Tibial nerve (tissue), 4 donors: ENCODE results near the gene EFCAB12. TPM values are rescaled to one million over a fixed set of nuclear protein-coding genes. Genes with fewer than 3 reads are reported as not detected.

Experiments
- DNase-seq, 2 donors: peaks; one replicate each; pipeline ENCODE4 v3.0.0-alpha.2; 2019; ENCODE audit warnings: low spot score in 2 of 2
- H3K27ac ChIP-seq, 4 donors: fragments of 200-600 bp; sonication (generic) in 3 of 4; one replicate each; pipeline ENCODE4 v1.5.1; 2017 to 2019; ENCODE audit warnings: mild to moderate bottlenecking in 1 of 4
- H3K27me3 ChIP-seq, 2 donors: fragments of 200-600 bp; sonication (generic) in 1 of 2; one replicate each; pipeline versions ENCODE4 v1.5.1 to v1.6.0; 2017 to 2019
- H3K36me3 ChIP-seq, 3 donors: fragments of 200-600 bp; sonication (generic); one replicate each; pipeline ENCODE4 v1.5.1; 2018 to 2019
- H3K4me1 ChIP-seq, 4 donors: fragments of 200-600 bp; sonication (generic) in 3 of 4; one replicate each; pipeline ENCODE4 v1.5.1; 2017 to 2019
- H3K4me3 ChIP-seq, 4 donors: fragments of 200-600 bp; sonication (generic) in 3 of 4; one replicate each; pipeline ENCODE4 v1.5.1; 2017 to 2019; ENCODE audit warnings: mild to moderate bottlenecking in 1 of 4, moderate library complexity in 1 of 4
- H3K9me3 ChIP-seq, 4 donors: fragments of 200-600 bp; sonication (generic) in 3 of 4; one replicate each; pipeline ENCODE4 v1.5.1; 2017 to 2019
- CTCF ChIP-seq, 5 experiments: fragments of 200-600 bp in 3 of 5; fragments of 450-650 bp in 2 of 5; sonication (generic) in 3 of 5; IDR thresholded peaks; one replicate each; pipeline ENCODE4 v1.5.1; 2016 to 2019; ENCODE audit warnings: antibody characterized with exemption in 5 of 5, mild to moderate bottlenecking in 3 of 5, moderate library complexity in 2 of 5
- EP300 ChIP-seq, 2 donors: sonication (generic); formaldehyde crosslinking; IDR thresholded peaks; one replicate each; pipeline ENCODE4 v1.6.1; 2017; ENCODE audit warnings: antibody characterized with exemption in 2 of 2, mild to moderate bottlenecking in 1 of 2
- POLR2A ChIP-seq, 2 donors: fragments of 450-650 bp; IDR thresholded peaks; one replicate each; pipeline ENCODE4 v1.6.1; 2017; ENCODE audit warnings: antibody characterized with exemption in 2 of 2, mild to moderate bottlenecking in 2 of 2, moderate library complexity in 2 of 2
- WGBS, 2 donors: methylation state at CpG; one replicate each; pipeline ENCODE4 v1.1.5; 2018; 5-methylcytosine and 5-hydroxymethylcytosine counted together
- total RNA-seq, 4 donors: library from RNA; depleted of rRNA; stranded (reverse); fragments of >200 nt; gene quantifications; one replicate each; pipeline ENCODE4 v1.1.0, GENCODE V29; 2016

Gene EFCAB12
- total RNA-seq, 4 donors from 2014 or later, result 0.22 to 2.2 (median 0.46) TPM

GRCh38 chr3:129429602-129430001 is 1.2 kb upstream of the EFCAB12 start:
- no peak overlapping the region for H3K27ac ChIP-seq
- H3K36me3 ChIP-seq, result peaks cover 0 to 48% (median 0%) of the 10 kb centered on the region in 3 donors
- DNase-seq, result no peak
- TF ChIP-seq EP300 (IDR thresholded peaks at IDR 0.05) (no peak), CTCF (IDR thresholded peaks at IDR 0.05) (no peak), POLR2A (IDR thresholded peaks at IDR 0.05) (no peak)
- 82 to 93% methylated on average over 4 of the region's 4 CpGs for WGBS, 2 donors
- H3K27me3 ChIP-seq, result no peaks in the 10 kb centered on the region
- H3K4me1 ChIP-seq, result peaks cover 0 to 21% (median 4%) of the 10 kb centered on the region in 4 donors
- H3K4me3 ChIP-seq, result no peak overlapping the region
- H3K9me3 ChIP-seq, result no peaks in the 10 kb centered on the region

- TF ChIP-seq EP300 (IDR thresholded peaks at IDR 0.05) (no peak), CTCF (IDR thresholded peaks at IDR 0.05) (no peak), POLR2A (IDR thresholded peaks at IDR 0.05) (no peak)
- Histone ChIP-seq H3K36me3 (peaks cover 0 to 46% (median 0%) of the 10 kb centered on the region in 3 donors), H3K9me3 (no peaks in the 10 kb centered on the region)
These were observed 630 bp upstream of the EFCAB12 start for GRCh38 chr3:129429080-129429451.

GRCh38 chr3:129428007-129428375 is 445 bp downstream of the EFCAB12 start:
- no peak overlapping the region for H3K27ac ChIP-seq
- TF ChIP-seq CTCF (IDR thresholded peaks at IDR 0.05) (no peak), EP300 (IDR thresholded peaks at IDR 0.05) (no peak), POLR2A (IDR thresholded peaks at IDR 0.05) (no peak)
- H3K4me1 ChIP-seq, result peaks cover 0 to 16% (median 4%) of the 10 kb centered on the region in 4 donors
- DNase-seq, result no peak
- 10 to 12% methylated on average over 8 of the region's 8 CpGs for WGBS, 2 donors
- H3K9me3 ChIP-seq, result no peaks in the 10 kb centered on the region
- no peaks in the 10 kb centered on the region for H3K27me3 ChIP-seq
- peaks cover 0 to 35% (median 0%) of the 10 kb centered on the region in 3 donors for H3K36me3 ChIP-seq
- peak overlapping the region; percentile 19 to 55 (median 44) for H3K4me3 ChIP-seq

More at GRCh38 chr3:129429080-129429451, 630 bp upstream of the EFCAB12 start:
- H3K4me1 ChIP-seq, result peaks cover 0 to 16% (median 4%) of the 10 kb centered on the region in 4 donors
- 71 to 73% methylated on average over 3 of the region's 3 CpGs for WGBS, 2 donors
- H3K27me3 ChIP-seq, result no peaks in the 10 kb centered on the region
- DNase-seq, result no peak
- peak overlapping the region in 3 of 4 donors; percentile 48 to 72 (median 65) for H3K27ac ChIP-seq
- H3K4me3 ChIP-seq, result peak overlapping the region in 2 of 4 donors; percentile 16 to 55

- H3K4me3 ChIP-seq, result no peak overlapping the region
- H3K36me3 ChIP-seq, result peaks cover 0 to 11% (median 0%) of the 10 kb centered on the region in 3 donors
- 69 to 70% methylated on average over 2 of the region's 2 CpGs for WGBS, 2 donors
- H3K4me1 ChIP-seq, result peaks cover 0 to 16% (median 4%) of the 10 kb centered on the region in 4 donors
- H3K27ac ChIP-seq, result no peak overlapping the region
- DNase-seq, result no peak
- H3K27me3 ChIP-seq, result no peaks in the 10 kb centered on the region
- no peak for TF ChIP-seq POLR2A (IDR thresholded peaks at IDR 0.05)
- TF ChIP-seq CTCF (IDR thresholded peaks at IDR 0.05), result no peak
- TF ChIP-seq EP300 (IDR thresholded peaks at IDR 0.05), result no peak
- no peaks in the 10 kb centered on the region for H3K9me3 ChIP-seq
These were observed 2.8 kb downstream of the EFCAB12 start for GRCh38 chr3:129425619-129426018.

GRCh38 chr3:129425213-129425612 is 3.2 kb downstream of the EFCAB12 start:
- TF ChIP-seq EP300 (IDR thresholded peaks at IDR 0.05) (no peak), POLR2A (IDR thresholded peaks at IDR 0.05) (no peak)
- H3K4me1 ChIP-seq, result peaks cover 0 to 16% (median 4%) of the 10 kb centered on the region in 4 donors
- DNase-seq, result no peak
- H3K9me3 ChIP-seq, result no peaks in the 10 kb centered on the region
- no peak overlapping the region for H3K27ac ChIP-seq
- H3K27me3 ChIP-seq, result no peaks in the 10 kb centered on the region
- H3K36me3 ChIP-seq, result peaks cover 0 to 7% (median 0%) of the 10 kb centered on the region in 3 donors
- H3K4me3 ChIP-seq, result no peak overlapping the region
- WGBS, 2 donors, result 60 to 63% methylated on average over 3 of the region's 3 CpGs
